K562 (cell line): Measurements from ENCODE around the gene EPHB4. TPM values are rescaled to one million over a fixed set of nuclear protein-coding genes. Genes with fewer than 3 reads are reported as not detected.

Source experiments
- ETV1 ChIP-seq: fragments of 450-650 bp; conservative IDR thresholded peaks from 2 replicates; pipeline ENCODE4 v1.6.1; 2016; ENCODE audit warnings: missing genetic modification characterization, control low read depth, low read depth, missing compliant biosample characterization
- GATA2 ChIP-seq: sonication (generic); formaldehyde crosslinking; IDR thresholded peaks from 2 replicates; pipeline ENCODE4 v1.4.0; 2020; ENCODE audit warnings: mild to moderate bottlenecking, missing genetic modification reagents
- HCFC1 ChIP-seq: IDR thresholded peaks from 2 replicates; pipeline ENCODE4 v1.6.1; 2012; ENCODE audit warnings: low read depth, low read length, improper control_type of control experiment
- MBD1 ChIP-seq: fragments of 250-450 bp; sonication (Bioruptor Pico); IDR thresholded peaks from 2 replicates; pipeline ENCODE4 v1.8.0; 2022; ENCODE audit warnings: inconsistent platforms
- PHB2 ChIP-seq: fragments of 450-650 bp; IDR thresholded peaks from 2 replicates; pipeline ENCODE4 v1.6.1; 2017; ENCODE audit warnings: low read depth
- POU5F1 ChIP-seq: fragments of 150-350 bp; IDR thresholded peaks from 2 replicates; pipeline ENCODE4 v1.6.1; 2014; ENCODE audit warnings: borderline replicate concordance, low read length, low read depth, mild to moderate bottlenecking; ENCODE audit not compliant: partially characterized antibody
- SMARCC2 ChIP-seq: fragments of 450-650 bp; IDR thresholded peaks from 2 replicates; pipeline ENCODE4 v1.6.1; 2017; ENCODE audit warnings: antibody characterized with exemption, moderate library complexity, mild to moderate bottlenecking, low read depth
- VEZF1 ChIP-seq: fragments of 200-800 bp; sonication (Bioruptor generic); IDR thresholded peaks from 2 replicates; pipeline ENCODE4 v1.6.1; 2017; ENCODE audit warnings: missing genetic modification characterization, missing compliant biosample characterization
- ZBTB40 ChIP-seq, 2 experiments: fragments of 450-650 bp in 1 of 2; sonication (generic) in 1 of 2; formaldehyde crosslinking in 1 of 2; IDR thresholded peaks; 2 replicates each; pipeline versions ENCODE4 v1.7.1 to v1.9.0; 2016 to 2022; ENCODE audit warnings: inconsistent platforms in 1 of 2, mild to moderate bottlenecking in 1 of 2, missing genetic modification reagents in 1 of 2
- ZKSCAN8 ChIP-seq: fragments of 200-800 bp; sonication (Bioruptor generic); IDR thresholded peaks from 2 replicates; pipeline ENCODE4 v1.6.1; 2016; ENCODE audit warnings: missing genetic modification characterization, missing compliant biosample characterization
- ZNF830 ChIP-seq: fragments of 250-450 bp; sonication (Bioruptor Pico); IDR thresholded peaks from 2 replicates; pipeline ENCODE4 v1.5.0; 2021; ENCODE audit warnings: mild to moderate bottlenecking
- polyA plus RNA-seq, 8 experiments: library from polyadenylated mRNA; depleted of rRNA in 4 of 8; stranded (reverse) in 5 of 8; unstranded in 3 of 8; fragments of >200 nt; fragmentation: Nextera tagmentation in 2 of 8; fragmentation: Illumina TruSeq in 1 of 8; extraction: Ambion mirVana in 2 of 8; extraction: Trizol in 1 of 8; gene quantifications; 2 replicates each; pipeline versions ENCODE4 v1.2.1 to v1.2.3, GENCODE V29; 2011 to 2014; ENCODE audit warnings: inconsistent platforms in 1 of 8, missing spikeins in 1 of 8
- total RNA-seq, 7 experiments: library from RNA; depleted of rRNA in 6 of 7; stranded (reverse); fragments of >200 nt in 6 of 7; fragmentation: Illumina TruSeq in 2 of 7; extraction: Trizol in 2 of 7; gene quantifications; 2 replicates each; pipeline versions ENCODE4 v1.2.1 to v1.2.3, GENCODE V29; 2011 to 2021; ENCODE audit warnings: low replicate concordance in 1 of 7
- TF ChIP-seq, protein P1 (sequence below): sonication (generic); formaldehyde crosslinking; IDR thresholded peaks from 2 replicates; pipeline ENCODE4 v1.8.1; 2023; ENCODE audit warnings: mild to moderate bottlenecking, missing genetic modification reagents

Gene EPHB4
- total and polyA plus RNA-seq, 9 of the 15 experiments (the other 6 are each of a cell fraction or from before 2014, with no cell fraction given): 1.2 to 82.1 (median 37.9) TPM

GRCh38 chr7:100874577-100875355 lies 47.4 kb upstream of the EPHB4 start, which contains the start of gene SRRT (continued):
- TF ChIP-seq ZBTB40 (IDR thresholded peaks at IDR 0.05) (peak; percentile 75), ZBTB40 (CRISPR knock-in tag; IDR thresholded peaks at IDR 0.05) (no peak), ETV1 (peak; percentile 94), VEZF1 (CRISPR knock-in tag) (peak; percentile 69), GATA2 (CRISPR knock-in tag) (no peak), ZNF830 (CRISPR knock-in tag) (peak; percentile 93), HCFC1 (peak; percentile 72), ZKSCAN8 (CRISPR knock-in tag) (no peak), PHB2 (0 out of 2 replicates have a peak, but pooled peaks have one; percentile 19), SMARCC2 (no peak), POU5F1 (peak; percentile 65), MBD1 (CRISPR knock-in tag) (no peak)
- TF ChIP-seq, protein P1, sequence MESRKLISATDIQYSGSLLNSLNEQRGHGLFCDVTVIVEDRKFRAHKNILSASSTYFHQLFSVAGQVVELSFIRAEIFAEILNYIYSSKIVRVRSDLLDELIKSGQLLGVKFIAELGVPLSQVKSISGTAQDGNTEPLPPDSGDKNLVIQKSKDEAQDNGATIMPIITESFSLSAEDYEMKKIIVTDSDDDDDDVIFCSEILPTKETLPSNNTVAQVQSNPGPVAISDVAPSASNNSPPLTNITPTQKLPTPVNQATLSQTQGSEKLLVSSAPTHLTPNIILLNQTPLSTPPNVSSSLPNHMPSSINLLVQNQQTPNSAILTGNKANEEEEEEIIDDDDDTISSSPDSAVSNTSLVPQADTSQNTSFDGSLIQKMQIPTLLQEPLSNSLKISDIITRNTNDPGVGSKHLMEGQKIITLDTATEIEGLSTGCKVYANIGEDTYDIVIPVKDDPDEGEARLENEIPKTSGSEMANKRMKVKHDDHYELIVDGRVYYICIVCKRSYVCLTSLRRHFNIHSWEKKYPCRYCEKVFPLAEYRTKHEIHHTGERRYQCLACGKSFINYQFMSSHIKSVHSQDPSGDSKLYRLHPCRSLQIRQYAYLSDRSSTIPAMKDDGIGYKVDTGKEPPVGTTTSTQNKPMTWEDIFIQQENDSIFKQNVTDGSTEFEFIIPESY (CRISPR knock-in tag): no peak
